Stimulated activated effector memory CD8-positive, alpha-beta T cell treated with anti-CD3 and anti-CD28 coated beads, Interleukin-12 subunit alpha, Interleukin-12 subunit beta, amount 100 ng/mL, for 72 hours (primary cell): ENCODE data around the gene LEMD2.
A peak's percentile ranks its signal among the peaks of the same experiment; 100 is the strongest.

Experiments
- ATAC-seq: fragments of 150-1000 bp; cut with Tn5 transposase; 2 replicates; pipeline ENCODE4 v1.10.0; 2021
- DNase-seq, 2 donors: peaks; one replicate each; pipeline ENCODE4 v3.0.0; 2021 to 2022; ENCODE audit warnings: low spot score in 2 of 2
- H3K27ac Mint-ChIP-seq: one replicate; pipeline ENCODE4 v1.8.0; 2022; ENCODE audit warnings: mild to moderate bottlenecking, mixed read lengths
- H3K36me3 Mint-ChIP-seq: one replicate; pipeline ENCODE4 v1.8.0; 2022; ENCODE audit warnings: mild to moderate bottlenecking, mixed read lengths
- H3K4me1 Mint-ChIP-seq: one replicate; pipeline ENCODE4 v1.8.0; 2022; ENCODE audit warnings: mixed read lengths
- H3K4me3 Mint-ChIP-seq: one replicate; pipeline ENCODE4 v1.8.0; 2022; ENCODE audit warnings: mild to moderate bottlenecking, mixed read lengths
- H3K9me3 Mint-ChIP-seq: one replicate; pipeline ENCODE4 v1.8.0; 2022; ENCODE audit warnings: mixed read lengths

LEMD2 gene

DNA sequence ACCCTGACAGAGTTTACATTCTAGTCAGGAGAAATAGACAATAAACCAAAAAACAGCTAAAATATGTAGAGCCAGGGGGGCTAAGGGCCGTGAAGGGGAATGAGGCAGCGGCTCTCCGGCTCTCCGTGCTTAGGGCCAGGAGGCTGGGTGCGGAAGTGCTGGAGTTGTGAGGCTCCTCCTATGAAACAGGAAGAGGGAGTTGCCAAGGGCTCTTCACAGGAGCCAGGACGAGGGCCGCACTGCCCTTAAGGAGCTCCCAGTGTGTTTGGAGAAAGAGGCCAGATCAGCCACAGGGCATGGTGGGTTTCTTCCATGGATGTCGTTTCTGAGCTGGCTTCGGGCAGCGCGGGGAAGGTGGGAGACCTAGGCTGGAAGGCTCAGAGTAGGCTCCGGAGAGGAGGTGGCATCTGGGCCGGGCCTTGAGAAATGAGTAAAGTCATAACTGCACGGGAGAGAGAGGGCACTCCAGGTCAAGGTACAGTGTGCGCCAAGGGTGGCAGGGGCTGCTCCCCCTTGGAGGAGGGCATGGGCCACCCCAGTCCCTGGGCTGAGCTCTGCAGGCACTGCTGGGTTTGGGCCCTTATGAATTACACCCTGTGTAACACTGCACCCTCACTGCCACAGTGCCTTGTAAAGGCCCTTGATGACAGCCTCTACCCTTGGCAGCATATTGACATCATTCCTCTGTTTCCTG lies 35.7 kb upstream of the LEMD2 start:
- Mint-ChIP-seq H3K36me3 (no peaks in the 10 kb centered on the region), H3K4me1 (peaks cover 6% of the 10 kb centered on the region), H3K9me3 (no peaks in the 10 kb centered on the region), H3K4me3 (no peak overlapping the region), H3K27ac (no peak overlapping the region)
- ATAC-seq (no peak), DNase-seq (no peak)

DNA sequence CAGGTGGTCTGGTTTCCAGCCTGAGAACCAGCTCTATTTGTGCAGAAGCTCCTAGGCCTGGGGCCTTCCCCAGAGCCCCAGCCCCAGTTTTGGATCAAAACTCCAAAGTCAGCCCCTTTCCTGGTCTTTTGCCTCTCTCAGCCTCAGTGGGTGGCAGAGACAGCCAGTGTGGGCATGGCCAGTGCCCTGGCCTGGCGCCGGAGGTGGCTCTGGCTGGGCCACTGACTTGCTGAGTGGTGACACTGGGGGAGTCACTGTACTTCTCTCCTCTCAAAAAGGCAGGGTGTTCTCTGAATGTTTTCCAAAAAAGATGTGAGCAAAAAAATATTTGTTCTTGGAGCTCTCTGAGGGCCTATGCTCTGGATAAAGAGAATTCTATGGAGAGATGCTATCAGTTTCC lies 34.9 kb upstream of the LEMD2 start:
- DNase-seq, result no peak
- Mint-ChIP-seq H3K9me3 (no peaks in the 10 kb centered on the region), H3K36me3 (no peaks in the 10 kb centered on the region), H3K4me3 (no peak overlapping the region), H3K27ac (no peak overlapping the region), H3K4me1 (peaks cover 6% of the 10 kb centered on the region)
- no peak for ATAC-seq

GRCh38 chr6:33822575-33823395 lies 33.9 kb upstream of the LEMD2 start:
- H3K9me3 Mint-ChIP-seq, result no peaks in the 10 kb centered on the region
- no peak overlapping the region for H3K4me3 Mint-ChIP-seq
- no peaks in the 10 kb centered on the region for H3K36me3 Mint-ChIP-seq
- no peak for DNase-seq
- ATAC-seq, result no peak
- peaks cover 6% of the 10 kb centered on the region for H3K4me1 Mint-ChIP-seq
- H3K27ac Mint-ChIP-seq, result no peak overlapping the region

- DNase-seq (no peak), ATAC-seq (no peak)
- Mint-ChIP-seq H3K9me3 (no peaks in the 10 kb centered on the region), H3K4me3 (no peak overlapping the region), H3K4me1 (peaks cover 6% of the 10 kb centered on the region), H3K27ac (no peak overlapping the region), H3K36me3 (no peaks in the 10 kb centered on the region)
These were observed 32.0 kb upstream of the LEMD2 start for GRCh38 chr6:33820784-33821520.

DNA sequence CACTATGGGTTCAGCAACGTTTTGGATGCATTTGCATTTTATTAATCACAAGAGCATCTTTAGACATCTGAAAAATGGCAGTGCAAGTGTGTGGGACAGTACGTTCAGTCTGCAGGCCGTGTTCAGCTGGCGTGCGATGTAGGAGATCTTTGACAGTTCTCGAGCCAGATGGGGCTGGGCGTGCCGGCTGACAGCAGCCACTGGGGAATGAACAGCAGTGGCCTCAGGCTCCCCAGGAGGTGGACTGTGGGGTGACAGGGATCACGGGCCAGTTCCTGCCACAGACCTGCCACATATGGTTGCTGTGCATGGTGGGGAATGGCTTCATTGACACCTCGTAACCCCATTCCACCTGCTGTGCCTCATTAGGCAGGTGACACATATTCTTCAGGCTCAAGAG lies 31.3 kb upstream of the LEMD2 start:
- H3K4me3 Mint-ChIP-seq, result no peak overlapping the region
- peaks cover 3% of the 10 kb centered on the region for H3K36me3 Mint-ChIP-seq
- ATAC-seq (no peak), DNase-seq (no peak)
- H3K27ac Mint-ChIP-seq, result no peak overlapping the region
- peaks cover 6% of the 10 kb centered on the region for H3K4me1 Mint-ChIP-seq
- H3K9me3 Mint-ChIP-seq, result no peaks in the 10 kb centered on the region

DNA sequence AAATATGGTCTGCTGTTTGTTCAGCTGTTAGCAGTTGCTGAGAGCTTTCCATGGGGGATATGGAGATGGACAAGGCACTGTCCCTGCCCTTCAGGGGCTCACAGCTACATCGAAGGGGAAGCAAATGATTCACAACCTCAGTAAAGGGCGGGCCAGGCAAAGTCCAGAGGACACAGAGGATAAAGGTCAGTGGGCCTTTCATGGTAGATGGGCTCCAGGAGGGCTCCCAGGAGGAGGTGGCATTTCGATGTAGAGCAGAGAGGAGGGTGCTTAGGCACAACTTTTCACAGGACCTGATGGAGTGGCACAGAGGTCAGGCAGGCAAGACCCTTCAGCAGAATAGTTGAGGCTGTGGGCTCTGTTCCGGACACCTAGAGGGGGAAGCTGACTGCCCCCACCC lies 30.1 kb upstream of the LEMD2 start:
- no peak overlapping the region for H3K27ac Mint-ChIP-seq
- DNase-seq, result no peak

GRCh38 chr6:33818293-33818692 lies 29.4 kb upstream of the LEMD2 start:
- H3K27ac Mint-ChIP-seq, result no peak overlapping the region
- no peaks in the 10 kb centered on the region for H3K9me3 Mint-ChIP-seq
- DNase-seq (no peak), ATAC-seq (no peak)
- peaks cover 5% of the 10 kb centered on the region for H3K36me3 Mint-ChIP-seq
- H3K4me1 Mint-ChIP-seq, result peaks cover 6% of the 10 kb centered on the region
- no peak overlapping the region for H3K4me3 Mint-ChIP-seq

More for the DNA sequence above, 30.1 kb upstream of the LEMD2 start:
- Mint-ChIP-seq H3K4me3 (no peak overlapping the region), H3K36me3 (peaks cover 5% of the 10 kb centered on the region), H3K9me3 (no peaks in the 10 kb centered on the region), H3K4me1 (peaks cover 6% of the 10 kb centered on the region)
- ATAC-seq, result no peak

- peaks cover 5% of the 10 kb centered on the region for H3K36me3 Mint-ChIP-seq
These were observed 28.6 kb upstream of the LEMD2 start for GRCh38 chr6:33817489-33817888.

DNA sequence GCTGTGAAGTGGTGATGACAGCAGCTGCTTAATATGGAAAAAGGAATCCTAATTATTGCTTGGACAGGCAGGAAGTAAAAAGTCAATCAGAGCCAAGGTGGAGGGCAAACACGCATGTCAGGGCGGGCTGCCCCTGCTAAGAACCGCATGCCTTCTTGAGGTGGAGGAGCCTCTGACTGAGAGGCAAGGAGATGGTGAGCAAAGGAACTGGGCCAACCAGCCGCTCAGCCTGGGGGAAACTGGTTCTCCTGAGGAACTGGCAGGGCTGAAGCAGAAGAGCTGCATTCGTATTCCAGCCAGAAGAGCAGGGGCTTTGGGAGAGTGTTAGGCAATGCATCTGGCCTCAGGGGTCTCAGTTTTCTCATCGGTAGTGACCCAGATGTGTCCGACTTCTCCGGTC lies 28.0 kb upstream of the LEMD2 start:
- no peak for ATAC-seq
- DNase-seq, result no peak
- Mint-ChIP-seq H3K9me3 (no peaks in the 10 kb centered on the region), H3K36me3 (peaks cover 5% of the 10 kb centered on the region), H3K4me1 (peaks cover 6% of the 10 kb centered on the region), H3K27ac (no peak overlapping the region), H3K4me3 (no peak overlapping the region)

More at GRCh38 chr6:33817489-33817888, 28.6 kb upstream of the LEMD2 start:
- Mint-ChIP-seq H3K9me3 (no peaks in the 10 kb centered on the region), H3K4me3 (no peak overlapping the region), H3K4me1 (peaks cover 6% of the 10 kb centered on the region), H3K27ac (no peak overlapping the region)
- DNase-seq (no peak), ATAC-seq (no peak)

- Mint-ChIP-seq H3K4me1 (peaks cover 2% of the 10 kb centered on the region), H3K36me3 (peaks cover 5% of the 10 kb centered on the region), H3K4me3 (no peak overlapping the region), H3K27ac (no peak overlapping the region), H3K9me3 (no peaks in the 10 kb centered on the region)
- DNase-seq (no peak), ATAC-seq (no peak)
These were observed 26.9 kb upstream of the LEMD2 start for GRCh38 chr6:33815854-33816253.

DNA sequence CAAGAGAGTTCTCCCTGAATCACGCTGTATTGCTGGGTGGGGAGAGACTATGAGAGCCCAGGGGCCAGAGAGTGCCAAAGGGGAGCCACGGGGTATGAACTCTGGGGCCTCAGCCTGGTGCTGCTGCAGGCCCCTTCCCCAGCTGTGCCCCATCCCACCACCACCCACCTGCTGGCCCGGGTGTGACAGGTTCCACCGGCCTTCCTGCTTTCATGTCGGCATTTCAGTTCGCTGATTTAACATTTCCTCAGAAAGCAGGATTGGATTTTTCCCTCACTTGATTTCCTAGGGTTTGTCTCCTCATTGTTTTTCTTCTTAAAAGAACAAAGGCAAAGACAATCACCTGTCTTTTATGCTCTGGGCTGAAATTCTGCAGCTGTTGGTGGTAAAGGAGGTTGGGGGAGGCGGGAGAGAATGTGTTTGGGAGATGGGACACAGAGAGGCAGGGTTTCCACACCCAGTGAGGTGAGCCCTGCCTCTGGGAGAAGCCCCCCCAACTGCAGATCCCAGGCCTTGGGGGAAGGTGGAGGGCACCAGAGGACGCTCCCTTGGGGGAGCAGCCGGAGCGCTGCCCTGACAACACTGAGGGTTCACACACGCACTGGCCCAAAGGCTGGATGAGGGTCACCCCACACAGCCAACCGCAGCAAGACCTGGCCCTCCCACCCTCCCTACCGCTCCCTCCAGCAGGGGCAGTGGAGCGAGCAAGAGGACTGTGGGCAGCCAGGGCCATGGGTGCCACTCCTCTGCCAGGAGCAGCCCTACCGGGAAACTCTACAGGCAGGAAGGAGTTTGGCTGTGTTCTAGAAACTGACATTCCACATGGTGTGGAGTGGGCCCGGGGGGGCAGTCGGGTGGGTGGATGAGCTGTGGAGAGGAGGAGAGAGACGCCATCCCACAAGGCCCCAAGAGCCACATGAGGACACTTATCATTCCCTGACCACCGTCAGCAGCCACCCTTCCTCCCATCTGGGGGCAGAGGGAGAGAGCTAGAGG lies 25.4 kb upstream of the LEMD2 start:
- DNase-seq (no peak), ATAC-seq (no peak)
- no peaks in the 10 kb centered on the region for H3K4me1 Mint-ChIP-seq
- H3K4me3 Mint-ChIP-seq, result no peak overlapping the region
- H3K36me3 Mint-ChIP-seq, result peaks cover 5% of the 10 kb centered on the region
- H3K9me3 Mint-ChIP-seq, result no peaks in the 10 kb centered on the region
- H3K27ac Mint-ChIP-seq, result no peak overlapping the region

- peaks cover 2% of the 10 kb centered on the region for H3K4me1 Mint-ChIP-seq
- no peak overlapping the region for H3K4me3 Mint-ChIP-seq
- ATAC-seq (no peak), DNase-seq (no peak)
- H3K9me3 Mint-ChIP-seq, result no peaks in the 10 kb centered on the region
- H3K36me3 Mint-ChIP-seq, result peaks cover 5% of the 10 kb centered on the region
- no peak overlapping the region for H3K27ac Mint-ChIP-seq
These were observed 24.4 kb upstream of the LEMD2 start for GRCh38 chr6:33813246-33813904.

GRCh38 chr6:33812669-33813068 lies 23.7 kb upstream of the LEMD2 start:
- Mint-ChIP-seq H3K4me3 (no peak overlapping the region), H3K9me3 (no peaks in the 10 kb centered on the region), H3K27ac (no peak overlapping the region), H3K36me3 (peaks cover 5% of the 10 kb centered on the region), H3K4me1 (peaks cover 9% of the 10 kb centered on the region)
- no peak for ATAC-seq
- peak; percentile 15 to 60 for DNase-seq

DNA sequence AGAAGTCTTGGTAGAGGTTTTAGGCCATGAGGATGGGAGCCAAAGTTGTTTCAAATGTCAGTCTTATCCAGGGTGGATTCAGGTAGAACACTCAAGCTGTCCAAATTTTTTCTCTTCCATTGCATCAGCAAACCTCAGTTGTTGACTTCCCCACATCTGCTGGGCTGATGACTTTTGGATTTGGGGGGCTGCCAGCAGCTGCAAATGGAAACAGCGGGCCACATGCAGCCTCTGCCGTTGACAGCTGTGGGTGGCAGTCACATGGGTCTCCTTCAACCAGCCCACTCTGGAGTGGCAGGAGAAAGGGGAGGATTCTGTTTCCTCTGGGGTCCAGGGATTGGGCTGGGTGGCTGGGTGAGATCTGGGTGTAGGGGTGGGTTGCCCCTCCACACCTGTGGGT lies 20.7 kb upstream of the LEMD2 start:
- H3K27ac Mint-ChIP-seq, result no peak overlapping the region

More for the DNA sequence above, 20.7 kb upstream of the LEMD2 start:
- Mint-ChIP-seq H3K9me3 (no peaks in the 10 kb centered on the region), H3K4me1 (peaks cover 19% of the 10 kb centered on the region), H3K36me3 (no peaks in the 10 kb centered on the region), H3K4me3 (no peak overlapping the region)
- no peak for ATAC-seq
- no peak for DNase-seq
